Eye (tissue), 1 donor: ENCODE data around the gene ABL1.

Experiments used
- DNase-seq: peaks from one replicate; pipeline ENCODE4 v3.0.0-alpha.2; 2015

ABL1 gene

DNA sequence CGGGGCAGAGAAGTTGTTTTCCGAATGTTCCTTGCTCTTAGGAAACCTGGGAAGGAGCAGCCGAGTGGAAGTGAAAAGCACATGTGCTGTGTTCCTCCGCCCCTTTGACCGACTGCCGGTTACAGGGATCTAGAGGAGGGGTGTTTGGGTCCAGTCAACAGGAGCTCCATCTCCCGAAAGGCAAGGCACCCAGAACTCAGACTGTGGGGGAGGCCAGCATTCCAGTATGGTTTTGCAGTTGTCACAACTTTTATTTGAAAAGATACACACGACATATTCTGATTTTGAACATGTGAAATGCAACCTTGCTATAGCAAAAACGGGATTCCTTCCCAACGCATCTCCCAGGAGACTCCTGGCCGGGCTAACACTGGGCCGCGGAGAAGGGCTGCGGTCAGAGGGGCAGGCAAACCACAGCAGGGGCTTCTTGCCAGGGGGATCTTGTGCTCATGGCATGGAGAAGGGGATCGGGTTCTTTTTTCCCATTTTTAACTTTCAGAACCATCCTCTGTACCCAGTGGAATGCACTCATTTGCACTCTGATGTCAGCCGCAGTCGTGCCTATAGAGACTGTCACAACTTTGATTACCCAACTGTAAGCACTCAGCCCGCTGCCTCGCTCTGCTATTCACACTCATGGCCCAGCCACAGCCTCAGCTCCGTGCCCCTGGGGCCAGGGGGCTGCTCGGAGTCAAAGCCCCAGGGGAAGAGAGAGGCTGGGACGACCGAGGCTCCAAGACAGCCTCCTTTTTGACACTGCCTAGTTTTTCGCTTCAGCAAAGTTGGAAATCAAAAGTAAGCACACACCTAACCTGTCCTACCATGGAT, 57.6 kb downstream of the ABL1 start:
- peak; percentile 67 for DNase-seq

DNA sequence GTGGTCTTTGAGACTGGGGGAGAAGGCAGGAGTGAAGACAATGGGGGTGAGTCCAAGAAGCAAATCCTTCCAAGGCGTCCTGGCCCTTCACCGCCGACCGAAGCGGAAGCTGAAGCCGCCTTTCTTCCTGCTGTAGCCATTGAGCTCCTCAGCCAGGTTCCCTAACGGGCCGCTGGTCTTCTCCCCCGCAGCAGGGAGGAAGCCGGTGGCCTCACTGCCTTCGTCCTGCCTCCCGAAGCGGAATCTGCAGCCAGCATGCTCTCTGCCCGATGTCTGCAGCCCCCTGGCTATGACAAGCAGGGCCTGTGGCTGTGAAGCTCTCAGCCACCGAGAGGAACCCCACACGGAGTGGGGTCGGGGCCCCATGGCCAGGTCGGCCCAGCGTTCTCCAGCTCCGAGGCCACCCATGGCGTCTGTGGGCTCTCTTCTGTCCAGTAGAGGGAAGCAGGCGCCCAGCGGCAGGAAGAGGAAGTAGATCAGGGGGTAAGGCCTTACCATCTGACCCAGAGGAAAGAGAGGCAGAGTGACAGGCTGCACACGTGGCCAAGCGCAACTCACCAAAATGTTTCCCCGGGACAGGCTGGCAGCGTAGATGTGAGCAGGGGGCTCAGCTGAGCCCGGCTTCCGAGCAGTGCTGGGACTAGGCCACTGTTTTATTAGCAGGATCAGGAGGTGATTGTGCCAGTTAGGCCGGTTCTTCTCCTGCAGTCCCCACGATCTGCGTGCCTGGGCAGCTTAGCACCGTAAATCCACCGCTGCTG, 58.5 kb downstream of the ABL1 start:
- DNase-seq: peak; percentile 69

DNA sequence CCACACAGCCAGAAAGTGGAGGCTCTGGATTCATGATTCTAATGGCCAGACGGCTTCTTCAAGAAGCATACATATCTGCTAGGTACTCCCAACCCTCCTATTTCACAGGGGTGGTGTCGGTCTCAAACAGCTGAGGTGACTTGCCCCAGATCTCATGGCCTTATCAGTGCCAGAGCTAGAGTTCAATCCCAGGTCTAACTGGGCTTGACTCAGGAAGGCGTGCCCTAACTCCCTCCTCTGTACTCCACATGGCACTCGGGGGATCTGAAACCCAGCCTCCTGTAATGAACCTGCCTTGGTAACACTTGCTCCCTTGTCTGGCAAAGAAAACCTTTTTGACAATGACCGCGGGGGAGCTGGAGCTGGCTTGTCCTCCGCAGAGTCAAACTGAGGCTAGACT, 59.5 kb downstream of the ABL1 start:
- peak; percentile 42 for DNase-seq

DNA sequence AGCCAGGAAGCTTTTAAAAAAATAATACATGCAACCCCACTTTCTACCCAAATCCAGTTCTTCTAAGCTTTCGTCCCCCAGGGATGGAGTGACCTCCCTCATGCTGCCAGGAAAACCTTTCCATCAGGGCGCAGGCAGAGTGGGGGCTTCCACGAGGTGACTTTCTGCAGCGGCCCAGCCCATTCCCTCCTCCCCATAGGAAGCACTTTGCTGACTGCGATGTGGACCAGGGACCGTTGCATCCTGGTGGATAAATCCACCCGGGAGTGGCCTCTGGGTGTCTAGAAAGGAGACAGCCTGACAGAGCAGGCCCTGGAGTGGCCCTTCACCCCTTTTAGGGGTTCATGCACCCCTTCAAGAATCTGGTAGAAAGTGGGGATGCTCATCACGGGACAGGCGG, 60.0 kb downstream of the ABL1 start:
- DNase-seq: no peak

DNA sequence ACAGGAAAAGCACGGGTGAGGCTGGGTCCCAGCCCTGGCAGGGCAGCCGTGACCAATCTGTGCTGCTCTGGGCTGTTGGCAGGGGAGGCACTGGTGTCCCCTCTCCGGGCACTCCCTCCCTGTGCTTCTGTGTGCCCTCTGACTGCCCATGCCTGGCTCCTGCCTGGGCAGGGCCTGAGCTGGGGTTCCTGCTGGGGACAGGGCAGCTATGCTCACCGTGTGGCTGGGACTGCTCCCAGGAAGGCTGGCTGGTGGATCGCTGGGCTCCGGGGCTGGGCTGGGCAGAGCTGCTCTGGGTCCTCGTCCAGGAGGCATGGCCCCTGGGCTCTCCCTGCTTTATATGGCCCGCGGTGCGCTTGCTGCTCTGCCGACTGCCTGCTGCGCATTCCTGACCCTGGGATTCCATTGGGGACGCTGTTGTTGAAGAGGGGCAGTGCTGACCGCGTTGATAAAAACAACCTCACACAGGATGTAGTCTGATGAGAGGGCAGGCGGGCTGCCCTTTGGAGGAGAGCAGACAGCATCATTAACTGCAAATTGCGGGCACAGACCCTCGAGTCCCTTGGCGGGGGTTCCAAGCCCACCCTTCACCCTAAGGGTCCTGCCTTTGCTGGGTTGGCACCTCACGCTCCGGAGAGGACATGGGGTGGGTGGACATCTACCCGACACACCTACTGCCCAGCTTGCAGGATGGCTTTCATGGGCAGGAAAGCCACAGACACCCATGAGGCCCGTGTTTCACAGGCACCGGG, 60.6 kb downstream of the ABL1 start:
- no peak for DNase-seq

DNA sequence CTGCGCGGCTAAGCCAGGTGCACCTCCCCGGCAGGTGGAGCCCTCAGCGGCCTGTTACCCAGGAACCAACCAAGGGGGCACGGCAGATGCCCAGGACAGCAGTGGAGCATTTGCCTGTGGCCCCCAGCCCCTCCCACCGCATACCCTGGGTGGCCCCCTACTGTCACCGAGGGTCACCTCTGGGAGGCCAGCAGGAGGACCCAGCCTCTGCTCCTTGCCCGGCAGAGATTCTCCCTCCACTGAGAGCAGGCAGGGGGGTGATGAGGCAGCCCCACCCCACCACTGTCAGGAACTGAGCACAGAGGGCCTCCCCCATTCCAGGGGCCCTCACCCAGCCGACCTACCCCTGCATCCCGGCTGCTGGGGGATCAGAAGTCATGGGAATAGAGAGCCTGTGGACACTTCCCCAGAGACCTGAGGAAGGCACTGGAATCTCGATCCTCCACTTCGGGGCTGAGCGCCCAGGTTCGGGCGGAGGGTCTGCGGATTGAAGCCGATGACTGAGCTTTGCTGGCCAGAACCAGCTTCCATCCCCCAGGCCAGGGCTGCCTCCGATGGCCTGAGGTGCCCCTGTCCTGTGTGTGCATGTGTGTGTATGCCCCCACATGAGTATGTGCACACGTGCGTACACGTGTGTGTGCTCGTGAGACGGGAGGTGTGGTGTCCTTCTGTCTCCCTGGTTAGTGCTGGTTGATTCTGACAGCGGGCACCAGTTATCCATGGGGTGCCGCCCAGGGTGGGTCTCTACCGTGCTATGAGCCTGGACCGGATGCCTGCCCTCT, 61.4 kb downstream of the ABL1 start, which contains the start of gene QRFP:
Gene QRFP (minus strand): TSS at position 580 of the 782 bp plus-strand sequence. CDS start 2,974 bp downstream, outside the sequence.
- DNase-seq: no peak

DNA sequence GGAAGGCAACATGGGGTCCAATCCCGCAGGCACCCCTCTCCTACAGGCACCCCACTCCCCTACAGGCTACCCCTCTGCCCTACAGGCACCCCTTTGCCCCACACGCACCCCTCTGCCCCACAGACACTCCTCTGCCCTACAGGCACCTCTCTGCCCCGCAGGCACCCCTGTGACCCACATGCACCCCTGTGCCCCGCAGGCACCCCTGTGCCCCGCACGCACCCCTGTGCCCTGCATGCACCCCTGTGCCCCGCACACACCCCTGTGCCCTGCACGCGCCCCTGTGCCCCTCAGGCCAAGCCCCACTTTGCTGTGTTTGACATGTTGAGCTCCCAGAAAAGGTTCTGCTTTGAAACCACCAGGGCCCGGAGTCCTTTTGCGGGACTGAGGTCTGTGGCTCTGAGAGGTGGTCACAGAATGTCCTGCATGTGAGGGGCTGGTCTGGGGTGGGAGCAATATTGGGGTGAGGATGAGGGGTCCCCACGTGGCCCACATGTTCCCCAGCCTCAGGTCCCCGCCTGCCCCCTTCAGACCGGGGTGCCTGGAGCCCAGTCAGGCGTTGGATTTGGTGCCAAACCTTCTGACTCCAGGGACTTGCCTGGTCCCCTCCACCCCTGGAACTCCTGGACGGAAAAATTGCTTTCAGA, 62.2 kb downstream of the ABL1 start:
- DNase-seq: no peak

DNA sequence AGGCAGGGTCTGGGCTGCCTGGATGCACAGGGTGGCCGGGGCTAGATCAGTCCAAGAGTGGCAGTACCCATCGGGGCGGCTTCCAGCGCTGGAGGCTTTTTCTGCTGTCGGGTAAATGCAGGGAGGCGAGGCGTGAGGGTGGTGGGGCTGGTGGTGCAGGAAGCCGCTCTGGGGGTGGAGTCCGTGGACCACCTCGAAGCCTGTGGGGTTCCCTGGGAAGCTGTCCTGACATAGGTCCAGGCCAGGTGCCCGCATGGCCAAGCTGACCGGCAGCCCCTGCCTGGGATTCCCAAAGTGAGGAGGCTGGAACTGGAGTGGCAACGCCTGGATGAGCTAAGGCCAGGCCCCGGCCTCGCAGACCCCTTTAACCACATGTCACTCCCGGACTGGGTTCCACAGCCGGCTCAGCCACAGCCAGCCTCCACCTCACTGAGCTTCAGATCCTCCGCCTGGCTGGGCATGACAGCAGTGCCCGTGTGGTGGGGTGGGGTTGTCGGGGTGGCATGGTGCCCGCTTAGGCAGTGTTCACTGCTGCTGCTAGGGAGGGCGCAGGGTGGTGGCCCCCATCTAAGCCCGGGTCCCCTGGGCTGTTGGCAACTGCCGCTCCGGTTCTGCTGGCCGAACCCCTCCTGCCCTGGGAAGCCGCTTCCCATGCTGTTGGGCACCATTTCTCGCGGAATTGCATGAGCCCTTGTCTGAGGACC, 62.9 kb downstream of the ABL1 start:
- DNase-seq: peak; percentile 35

DNA sequence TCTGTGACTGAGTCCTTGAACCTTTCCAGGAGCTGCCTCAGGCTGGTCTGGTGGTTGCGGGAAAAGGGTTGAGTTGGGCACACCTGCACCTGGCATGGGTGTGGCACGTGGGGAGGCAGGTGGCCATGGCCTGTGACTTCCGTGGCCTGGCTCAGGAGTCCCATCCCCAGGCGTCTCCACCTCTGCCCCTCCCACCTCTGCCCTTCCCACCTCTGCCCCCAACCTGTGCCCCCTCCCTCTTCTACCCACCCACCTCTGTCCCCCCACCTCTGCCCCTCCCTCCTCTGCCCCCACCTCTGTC, 63.4 kb downstream of the ABL1 start:
- no peak for DNase-seq

DNA sequence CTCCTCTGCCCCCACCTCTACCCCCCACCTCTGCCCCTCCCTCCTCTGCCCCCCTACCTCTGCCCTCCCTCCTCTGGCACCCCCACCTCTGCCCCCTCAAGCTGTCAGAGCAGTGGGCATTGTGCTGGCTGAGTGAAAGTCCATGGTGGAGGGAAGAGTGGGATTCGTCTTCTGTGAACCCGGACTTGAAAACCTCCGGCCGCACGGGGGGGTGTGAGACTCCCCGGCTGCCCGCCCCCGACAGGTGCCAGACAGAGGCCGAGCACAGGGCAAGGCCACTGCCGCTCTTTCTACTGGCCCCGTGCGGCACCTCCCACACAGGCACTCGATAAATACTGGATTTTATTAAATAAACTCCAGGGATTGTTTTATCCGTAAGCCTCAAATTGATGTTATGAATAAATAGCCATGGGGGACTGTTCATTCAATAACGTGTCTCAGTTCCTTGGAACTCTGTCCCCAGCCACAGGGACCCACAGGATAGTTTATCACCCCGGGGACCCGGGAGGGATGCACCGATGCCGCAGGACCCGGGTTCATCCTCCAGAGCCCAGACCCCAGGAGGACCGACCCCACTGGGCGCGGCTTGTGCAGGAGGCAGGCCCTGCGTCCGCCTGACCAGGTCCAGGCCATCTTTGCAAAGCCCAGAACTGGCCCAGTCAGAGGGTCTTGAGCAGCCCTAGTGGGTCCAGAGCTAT, 64.1 kb downstream of the ABL1 start:
- peak; percentile 17 for DNase-seq

DNA sequence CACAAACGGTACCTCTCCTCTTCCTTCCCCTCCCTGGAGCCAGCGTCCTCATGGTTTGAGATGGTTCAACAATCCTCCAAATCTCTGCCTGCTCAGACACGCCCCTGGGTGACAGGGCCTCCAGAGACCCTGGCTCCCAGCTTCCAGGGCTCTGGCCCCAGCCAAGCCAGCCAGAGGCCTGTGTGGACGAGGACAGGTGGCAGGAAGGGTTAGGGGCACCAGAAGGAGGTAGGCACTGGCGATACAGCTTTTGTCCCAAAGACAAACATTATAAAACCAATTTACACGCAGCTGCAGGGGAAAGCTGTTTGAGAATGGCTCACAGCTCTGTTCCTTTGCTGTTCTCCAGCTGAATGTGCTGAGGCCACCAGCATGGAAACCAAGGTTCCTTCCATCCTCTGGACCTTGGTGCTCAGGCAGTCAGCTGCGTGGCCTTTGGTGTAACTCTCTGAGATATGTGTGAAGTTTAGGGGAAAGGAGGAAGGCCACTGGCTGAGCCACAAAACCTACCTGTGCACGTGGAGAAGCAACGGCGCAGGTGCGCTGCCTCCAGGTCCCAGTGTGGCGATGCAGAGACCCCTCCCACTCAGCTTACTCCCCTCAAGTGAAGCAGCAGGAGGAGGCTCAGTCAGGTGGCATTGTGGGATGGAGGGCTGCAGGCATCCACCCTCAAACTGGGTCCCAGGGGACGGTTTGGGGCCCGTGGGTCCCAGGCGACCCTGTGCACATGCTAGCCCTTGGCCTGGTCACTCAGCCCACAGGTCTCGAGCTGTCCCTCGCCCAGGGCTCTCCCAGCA, 65.8 kb downstream of the ABL1 start:
- no peak for DNase-seq

DNA sequence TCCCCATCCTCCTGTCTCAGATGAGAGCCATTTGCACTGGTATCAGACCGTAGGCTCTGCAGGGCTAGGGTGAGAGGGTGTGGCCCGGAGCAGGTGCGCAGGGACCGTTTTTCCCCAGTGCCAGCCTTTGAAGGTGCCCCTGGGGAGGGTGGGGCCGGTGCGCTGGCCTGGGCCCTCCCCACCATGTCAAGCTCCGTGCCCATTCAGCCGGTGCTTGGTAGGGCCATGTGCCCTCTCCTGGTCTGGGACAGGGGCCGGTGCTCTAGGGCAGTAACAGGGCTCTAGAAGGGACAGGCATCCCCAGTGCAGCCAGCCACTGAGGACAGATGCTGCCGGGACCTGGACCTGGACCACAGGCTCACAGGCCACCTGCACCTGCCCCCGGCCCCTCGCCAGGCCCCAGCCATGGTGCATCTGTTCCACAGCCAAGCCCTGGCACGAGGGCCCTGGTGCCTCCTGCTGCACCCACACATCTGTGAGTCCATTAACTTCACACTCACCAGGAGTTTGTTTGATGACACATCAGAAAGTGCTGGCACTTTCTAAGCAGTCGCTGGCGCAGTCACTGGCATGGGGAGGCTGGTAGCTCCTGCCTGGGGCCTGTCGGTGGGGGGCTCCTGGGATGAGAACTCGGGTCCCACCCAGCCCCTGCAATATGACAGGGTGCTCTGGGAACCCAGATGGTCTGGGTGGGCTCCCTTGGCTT, 66.6 kb downstream of the ABL1 start:
- DNase-seq: no peak

DNA sequence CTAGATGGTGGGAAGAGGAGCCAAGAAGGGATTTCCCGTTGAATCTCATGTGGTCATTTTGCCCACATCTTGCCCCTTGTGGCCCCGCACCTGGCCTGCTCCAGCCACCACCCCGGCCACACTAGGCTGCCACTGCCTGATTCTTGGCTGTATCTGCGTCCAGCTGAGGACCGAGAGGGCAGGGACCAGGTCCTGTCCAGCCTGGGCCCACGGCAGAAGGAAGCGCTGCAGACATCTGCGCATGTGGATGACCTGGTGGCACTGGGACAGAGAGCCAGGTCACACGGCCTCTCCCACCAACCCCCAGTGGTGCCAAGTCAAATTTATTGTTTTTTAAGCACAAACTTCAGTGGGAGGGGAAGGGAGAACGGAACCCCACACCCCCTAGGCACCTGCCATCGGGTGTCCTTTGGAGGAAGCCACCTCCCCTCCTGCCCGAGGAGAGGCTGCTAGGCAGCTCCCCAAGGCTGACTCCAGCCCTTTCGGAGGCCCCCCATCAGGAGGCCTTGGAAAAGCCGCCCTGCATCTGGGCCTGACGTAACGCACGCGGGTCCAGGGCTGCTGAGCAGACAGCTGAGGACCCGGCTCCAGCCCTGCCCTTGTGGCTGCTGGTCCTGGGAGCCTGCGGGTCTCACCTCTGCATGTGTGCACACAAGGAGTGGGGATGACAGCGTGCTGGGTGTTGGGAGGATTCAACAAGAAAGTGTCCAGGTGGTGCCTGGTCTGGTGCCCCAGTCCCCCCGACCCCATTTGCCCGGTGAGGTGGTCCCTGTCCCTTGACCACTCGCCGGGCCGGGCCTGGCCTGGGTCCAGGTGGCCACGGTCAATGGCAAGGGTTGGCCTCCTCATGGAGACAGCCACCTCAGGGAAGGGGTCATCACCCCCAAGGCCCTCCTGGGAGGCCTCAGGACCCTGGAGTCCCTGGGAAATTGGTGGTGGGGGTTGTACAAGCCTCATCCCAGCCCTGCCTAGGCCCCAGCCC, 67.4 kb downstream of the ABL1 start:
- DNase-seq: no peak

DNA sequence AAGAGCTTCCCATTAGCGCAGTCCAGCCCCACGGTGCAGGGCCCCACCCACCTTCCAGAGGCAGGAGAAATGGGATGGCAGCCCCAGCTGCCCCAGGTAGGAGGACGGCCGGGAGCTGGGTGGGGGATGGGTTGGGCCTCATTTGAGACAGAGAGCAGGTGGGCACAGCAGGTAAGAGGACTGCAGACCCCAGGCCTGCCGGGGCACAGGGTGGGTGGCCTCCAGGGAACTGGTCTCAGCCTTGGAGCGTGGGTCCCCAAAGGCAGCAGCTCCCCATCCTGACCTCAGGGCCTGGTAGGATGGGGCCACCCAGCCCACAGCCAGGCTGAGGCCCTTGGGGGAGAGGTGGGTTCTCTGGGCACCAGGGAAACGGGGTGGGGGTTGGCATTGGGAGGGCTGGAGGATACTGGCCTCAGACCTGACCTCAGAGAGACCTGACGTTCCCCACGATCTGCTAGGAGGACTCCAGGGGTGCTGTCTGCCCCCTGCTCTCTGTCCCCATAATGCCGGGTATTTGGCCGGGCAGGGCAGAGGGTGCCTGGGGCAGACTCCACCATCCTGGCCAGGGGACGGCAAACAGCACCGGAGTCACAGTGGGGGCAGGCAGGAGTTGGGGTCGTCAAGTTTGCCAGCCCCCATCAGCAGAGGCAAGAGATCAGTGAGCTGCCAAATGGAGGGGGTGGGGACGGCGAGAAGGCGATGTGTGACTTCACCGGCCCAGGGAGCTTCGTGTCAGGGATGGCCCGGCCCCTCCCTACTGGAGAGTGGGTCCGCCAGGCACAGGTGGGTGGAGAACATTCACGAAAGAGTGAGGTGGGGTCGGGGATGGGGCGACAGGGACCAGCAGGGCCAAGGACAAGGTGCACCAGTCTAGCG, 68.4 kb downstream of the ABL1 start:
- no peak for DNase-seq

DNA sequence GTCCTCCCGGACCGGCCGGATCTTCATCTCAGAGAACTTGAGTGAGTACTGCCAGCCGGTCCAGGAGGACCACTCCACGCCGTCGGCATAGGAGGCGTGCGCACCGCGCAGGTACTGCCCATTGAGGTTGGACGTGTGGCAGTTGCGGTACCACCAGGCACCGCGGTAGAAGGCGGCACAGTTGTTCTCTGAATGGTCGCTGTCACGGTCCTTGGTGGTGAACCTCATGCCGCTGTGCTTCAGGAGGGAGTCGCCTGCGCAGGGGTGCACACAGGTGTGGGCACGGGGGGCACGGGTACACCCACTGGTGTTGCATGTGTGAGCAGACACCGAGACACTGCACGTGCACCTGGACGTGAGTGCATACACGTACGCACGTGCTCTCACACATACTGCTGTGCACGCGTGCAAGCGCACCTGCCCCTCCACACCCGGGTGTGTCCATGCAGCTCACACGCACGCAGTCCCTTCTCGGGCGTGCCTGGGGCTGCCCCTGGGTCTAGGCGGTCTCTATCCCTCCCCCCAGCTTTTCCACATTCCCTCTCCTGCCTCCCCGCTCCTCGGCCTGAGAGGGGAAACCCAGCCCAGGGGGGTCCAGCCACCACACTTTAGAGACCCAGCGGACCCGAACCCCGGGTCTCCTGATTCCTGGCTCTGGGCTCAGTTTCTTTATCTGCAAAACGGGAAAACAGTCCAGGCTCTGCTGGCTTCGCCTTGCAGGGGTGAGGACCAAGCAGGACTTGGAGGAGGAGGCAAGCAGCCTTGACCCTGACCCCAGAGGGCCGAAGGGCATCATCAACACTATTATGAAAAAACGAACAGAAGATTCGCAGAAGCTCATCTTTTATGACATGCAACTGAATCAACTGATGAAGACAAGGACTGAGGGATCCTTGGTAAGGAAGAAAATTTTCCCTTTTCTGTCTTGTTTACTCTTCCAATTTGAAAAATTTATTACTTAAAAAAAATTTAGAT, 69.3 kb downstream of the ABL1 start:
- DNase-seq: no peak
